ENCODE results near the gene ROCK2.

DNA sequence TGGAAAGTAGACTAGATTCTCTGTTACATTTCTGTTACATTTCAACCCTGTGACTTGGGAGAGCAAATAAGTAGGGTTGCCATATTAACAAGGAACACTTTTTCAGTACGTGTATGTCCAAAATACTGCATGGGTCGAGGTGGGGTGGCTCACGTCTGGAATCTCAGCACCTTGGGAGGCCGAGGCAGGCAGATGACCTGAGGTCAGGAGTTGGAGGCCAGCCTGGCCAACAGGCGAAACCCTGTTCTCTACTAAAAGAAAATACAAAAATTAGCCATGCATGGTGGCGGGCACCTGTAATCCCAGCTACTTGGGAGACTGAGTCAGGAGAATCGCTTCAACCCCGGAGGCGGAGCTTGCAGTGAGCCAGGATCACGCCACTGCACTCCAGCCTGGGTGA is 178.0 kb downstream of the ROCK2 start:
- no peak for TF ChIP-seq EZH2 (IDR thresholded peaks at IDR 0.05; ENCODE audit: borderline replicate concordance, insufficient read depth, low read depth, low read length, poor library complexity, severe bottlenecking)
- TF ChIP-seq, protein P1, sequence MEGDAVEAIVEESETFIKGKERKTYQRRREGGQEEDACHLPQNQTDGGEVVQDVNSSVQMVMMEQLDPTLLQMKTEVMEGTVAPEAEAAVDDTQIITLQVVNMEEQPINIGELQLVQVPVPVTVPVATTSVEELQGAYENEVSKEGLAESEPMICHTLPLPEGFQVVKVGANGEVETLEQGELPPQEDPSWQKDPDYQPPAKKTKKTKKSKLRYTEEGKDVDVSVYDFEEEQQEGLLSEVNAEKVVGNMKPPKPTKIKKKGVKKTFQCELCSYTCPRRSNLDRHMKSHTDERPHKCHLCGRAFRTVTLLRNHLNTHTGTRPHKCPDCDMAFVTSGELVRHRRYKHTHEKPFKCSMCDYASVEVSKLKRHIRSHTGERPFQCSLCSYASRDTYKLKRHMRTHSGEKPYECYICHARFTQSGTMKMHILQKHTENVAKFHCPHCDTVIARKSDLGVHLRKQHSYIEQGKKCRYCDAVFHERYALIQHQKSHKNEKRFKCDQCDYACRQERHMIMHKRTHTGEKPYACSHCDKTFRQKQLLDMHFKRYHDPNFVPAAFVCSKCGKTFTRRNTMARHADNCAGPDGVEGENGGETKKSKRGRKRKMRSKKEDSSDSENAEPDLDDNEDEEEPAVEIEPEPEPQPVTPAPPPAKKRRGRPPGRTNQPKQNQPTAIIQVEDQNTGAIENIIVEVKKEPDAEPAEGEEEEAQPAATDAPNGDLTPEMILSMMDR (IDR thresholded peaks at IDR 0.05) = no peak
